ENCODE data around the gene PCCB.
"Not testable (repeated sequence)": the region's sequence is repeated elsewhere in the genome, so short reads cannot be mapped to it uniquely, and the experiment has no call there.

PCCB gene

GRCh38 chr3:136250059-136250902, at the start of gene PCCB:
PCCB (plus strand) TSS chr3:136250340; CDS start chr3:136250376, 36 bp downstream.
- DNase-seq: peak; percentile 93

- DNase-seq: no peak
These were observed 42.5 kb upstream of the PCCB start for GRCh38 chr3:136207489-136208115.

- no peak for DNase-seq
These were observed 40.2 kb upstream of the PCCB start for GRCh38 chr3:136209921-136210320.

- DNase-seq: no peak
These were observed 38.6 kb upstream of the PCCB start for GRCh38 chr3:136211547-136211946.

- not testable (repeated sequence) for DNase-seq
These were observed 27.4 kb upstream of the PCCB start for GRCh38 chr3:136222746-136223145.

- no peak for DNase-seq
These were observed 17.7 kb upstream of the PCCB start for GRCh38 chr3:136232413-136232812.

GRCh38 chr3:136235545-136235944, 14.6 kb upstream of the PCCB start:
- DNase-seq: no peak

GRCh38 chr3:136236109-136236508, 14.0 kb upstream of the PCCB start:
- no peak for DNase-seq

GRCh38 chr3:136237103-136237502, 13.0 kb upstream of the PCCB start:
- no peak for DNase-seq

GRCh38 chr3:136237961-136238649, 12.0 kb upstream of the PCCB start:
- no peak for DNase-seq

GRCh38 chr3:136239094-136239493, 11.0 kb upstream of the PCCB start:
- DNase-seq: no peak

- DNase-seq: no peak
These were observed 4.4 kb upstream of the PCCB start for GRCh38 chr3:136245691-136246090.

GRCh38 chr3:136247436-136247835, 2.7 kb upstream of the PCCB start:
- no peak for DNase-seq

GRCh38 chr3:136247855-136248590, 2.1 kb upstream of the PCCB start:
- no peak for DNase-seq

GRCh38 chr3:136249091-136249490, 1.0 kb upstream of the PCCB start:
- no peak for DNase-seq

GRCh38 chr3:136249593-136249992, 547 bp upstream of the PCCB start:
- DNase-seq: no peak

- peak; percentile 14 to 26 for DNase-seq
These were observed 842 bp downstream of the PCCB start for GRCh38 chr3:136250903-136251460.

GRCh38 chr3:136251511-136251910, 1.4 kb downstream of the PCCB start:
- DNase-seq: no peak

GRCh38 chr3:136255672-136256406, 5.7 kb downstream of the PCCB start:
- DNase-seq: no peak

- no peak for DNase-seq
These were observed 8.1 kb downstream of the PCCB start for GRCh38 chr3:136258199-136258598.

GRCh38 chr3:136261826-136262225, 11.7 kb downstream of the PCCB start:
- DNase-seq: no peak

- no peak for DNase-seq
These were observed 12.4 kb downstream of the PCCB start for GRCh38 chr3:136262559-136262958.

Measured in CD4-positive, alpha-beta T cell treated with Interferon alpha-2 for 1 hour (primary cell).